HG03103 (cell line): ENCODE data around the gene CAMTA1.
"Not testable (repeated sequence)": the region's sequence is repeated elsewhere in the genome, so short reads cannot be mapped to it uniquely, and the experiment has no call there.

Source experiments
- ATAC-seq: cut with Tn5 transposase; IDR thresholded peaks from one replicate; pipeline ENCODE4 v1.9.1; 2021; ENCODE audit warnings: low read depth; ENCODE audit not compliant: unreplicated experiment

The CAMTA1 gene

GRCh38 chr1:7780976-7781375 lies 995.7 kb downstream of the CAMTA1 start:
- no peak for ATAC-seq

GRCh38 chr1:7781501-7781900 lies 996.2 kb downstream of the CAMTA1 start:
- no peak for ATAC-seq

GRCh38 chr1:7781923-7782495 lies 996.8 kb downstream of the CAMTA1 start:
- no peak for ATAC-seq

GRCh38 chr1:7783178-7783711 lies 998.0 kb downstream of the CAMTA1 start:
- ATAC-seq = no peak

GRCh38 chr1:7783826-7784491 lies 998.7 kb downstream of the CAMTA1 start, which contains the start of gene PER3:
PER3 (plus strand) TSS chr1:7784291; CDS start chr1:7784878, 587 bp downstream.
- ATAC-seq = peak; percentile 84

GRCh38 chr1:7784492-7785071 lies 999.3 kb downstream of the CAMTA1 start:
- no peak for ATAC-seq

- no peak for ATAC-seq
These were observed 999.9 kb downstream of the CAMTA1 start for GRCh38 chr1:7785108-7785507.

- ATAC-seq = no peak
These were observed 1001.5 kb downstream of the CAMTA1 start for GRCh38 chr1:7786795-7787194.

- no peak for ATAC-seq
These were observed 1004.6 kb downstream of the CAMTA1 start for GRCh38 chr1:7789828-7790227.

GRCh38 chr1:7791027-7791426 lies 1005.8 kb downstream of the CAMTA1 start:
- not testable (repeated sequence) for ATAC-seq

- ATAC-seq = no peak
These were observed 1010.2 kb downstream of the CAMTA1 start for GRCh38 chr1:7795406-7795805.

- ATAC-seq = no peak
These were observed 1020.2 kb downstream of the CAMTA1 start for GRCh38 chr1:7805460-7805859.

- ATAC-seq = no peak
These were observed 1023.1 kb downstream of the CAMTA1 start for GRCh38 chr1:7808253-7808844.

- ATAC-seq = no peak
These were observed 1024.5 kb downstream of the CAMTA1 start for GRCh38 chr1:7809742-7810141.

GRCh38 chr1:7810395-7810794 lies 1025.1 kb downstream of the CAMTA1 start:
- no peak for ATAC-seq

GRCh38 chr1:7811476-7811875 lies 1026.2 kb downstream of the CAMTA1 start:
- ATAC-seq = no peak

GRCh38 chr1:7813677-7814373 lies 1028.6 kb downstream of the CAMTA1 start:
- ATAC-seq = no peak
